Adipose tissue (tissue), 3 donors: ENCODE data around the gene AXIN2. TPM values are rescaled to one million over a fixed set of nuclear protein-coding genes. Genes with fewer than 3 reads are reported as not detected.

Experiments
- H3K27ac ChIP-seq: one replicate; pipeline ENCODE4 v1.5.1; 2013; ENCODE audit warnings: low read depth, low read length
- WGBS, 3 donors: extraction: QIAGEN DNeasy Blood & Tissue Kit; methylation state at CpG; one replicate each; pipeline ENCODE4 v1.1.7; 2013; 5-methylcytosine and 5-hydroxymethylcytosine counted together
- polyA plus RNA-seq, 3 donors: library from polyadenylated mRNA; stranded (reverse); fragments of 200-250 nt; gene quantifications; one replicate each; pipeline ENCODE4 v1.2.3, GENCODE V29; 2013
- donor health status: healthy with polysubstance abuse.
- donor health status: Bipolar disorder and iron deficiency.
- donor health status: healthy.

The AXIN2 gene
- polyA plus RNA-seq, 3 donors, result 2.2 to 7.5 (median 6.9) TPM

DNA sequence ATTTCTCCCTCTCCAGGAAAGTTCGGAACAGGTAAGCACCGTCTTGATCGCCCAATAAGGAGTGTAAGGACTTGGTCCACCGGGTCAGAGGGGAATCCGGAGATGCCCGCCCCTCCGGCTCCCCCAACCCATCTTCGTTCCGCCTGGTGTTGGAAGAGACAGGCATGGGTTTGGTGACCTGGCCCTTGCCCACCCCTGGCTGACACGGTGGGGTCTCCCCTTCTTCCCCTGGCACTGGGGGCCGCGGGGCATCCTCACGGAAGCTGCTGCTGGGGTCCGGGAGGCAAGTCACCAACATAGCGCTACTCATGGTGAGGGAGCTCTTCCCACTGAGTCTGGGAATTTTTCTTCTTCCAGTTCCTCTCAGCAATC, 3.2 kb downstream of the AXIN2 start:
- H3K27ac ChIP-seq, result no peak overlapping the region
- WGBS, 3 donors, result 61 to 74% (median 67%) methylated on average over 15 of the region's 15 CpGs

DNA sequence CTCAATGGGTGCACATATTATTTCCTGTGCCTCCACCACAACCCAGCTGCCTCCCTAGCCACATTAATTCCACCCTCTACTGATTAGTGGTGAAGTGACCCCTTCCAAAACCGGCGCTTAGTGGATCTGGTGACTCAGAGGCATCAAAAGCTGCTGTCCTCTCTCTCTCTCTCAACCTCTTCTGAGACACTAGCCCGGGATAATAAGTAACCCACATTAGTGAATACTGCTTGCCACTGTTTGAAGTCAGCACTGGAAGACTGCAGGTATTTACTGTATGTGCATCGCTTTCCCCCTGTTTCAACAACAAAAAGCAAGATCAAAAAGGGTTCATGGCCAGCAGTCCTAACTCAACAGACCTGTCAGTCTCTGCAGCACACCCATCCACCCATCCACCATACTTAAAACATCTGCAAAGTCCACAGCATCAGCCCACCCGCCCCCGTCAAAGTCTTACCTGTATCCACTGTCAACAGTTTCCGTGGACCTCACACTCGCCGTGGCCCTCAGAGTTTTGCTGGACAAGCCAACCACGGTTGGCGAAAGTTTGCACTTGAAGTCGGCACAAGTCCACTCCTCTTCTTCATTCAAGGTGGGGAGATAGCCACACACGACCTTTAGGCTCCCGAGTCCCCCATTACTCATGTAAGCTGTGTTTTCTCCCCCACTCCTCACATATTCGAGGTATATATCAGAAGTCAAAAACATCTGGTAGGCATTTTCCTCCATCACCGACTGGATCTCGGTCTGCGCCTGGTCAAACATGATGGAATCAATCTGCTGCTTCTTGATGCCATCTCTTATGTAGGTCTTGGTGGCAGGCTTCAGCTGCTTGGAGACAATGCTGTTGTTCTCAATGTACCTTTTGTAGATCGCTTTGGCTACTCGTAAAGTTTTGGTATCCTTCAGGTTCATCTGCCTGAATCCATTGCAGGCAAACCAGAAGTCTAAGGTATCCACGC, 3.8 kb downstream of the AXIN2 start:
- no peak overlapping the region for H3K27ac ChIP-seq
- 72 to 73% (median 73%) methylated on average over 21 of the region's 21 CpGs for WGBS, 3 donors

DNA sequence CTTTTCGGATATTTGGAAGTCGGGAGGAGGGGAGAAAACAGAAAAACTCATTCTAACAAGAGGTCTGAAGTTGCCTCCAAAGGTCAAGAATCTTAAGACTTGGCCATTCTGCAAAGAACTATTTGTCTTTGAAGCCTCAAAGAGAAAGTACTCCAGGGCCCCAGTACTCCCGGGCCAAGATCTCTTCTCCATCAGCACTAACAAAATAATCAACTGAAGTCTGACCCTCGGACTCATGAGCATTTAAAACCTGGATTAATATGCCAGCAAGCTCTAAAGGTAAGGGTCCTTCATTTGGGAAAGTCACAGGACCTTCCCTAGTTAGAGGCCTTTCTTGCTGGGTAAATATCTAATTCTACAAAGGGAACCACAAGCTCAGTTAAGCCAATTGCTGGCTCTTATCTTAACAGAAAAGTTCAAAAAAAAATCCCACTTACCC, 4.5 kb downstream of the AXIN2 start:
- H3K27ac ChIP-seq, result no peak overlapping the region

GRCh38 chr17:65556014-65556909, 5.2 kb downstream of the AXIN2 start:
- WGBS, 3 donors, result 31 to 63% (median 55%) methylated on average over 17 of the region's 17 CpGs
- H3K27ac ChIP-seq, result no peak overlapping the region

More for the DNA sequence above, 4.5 kb downstream of the AXIN2 start:
- WGBS, 3 donors, result 19 to 42% (median 26%) methylated on average over 4 of the region's 4 CpGs

GRCh38 chr17:65554553-65555223, 6.8 kb downstream of the AXIN2 start:
- WGBS, 3 donors, result 48 to 59% (median 57%) methylated on average over 18 of the region's 18 CpGs
- no peak overlapping the region for H3K27ac ChIP-seq

- no peak overlapping the region for H3K27ac ChIP-seq
- 37 to 53% (median 52%) methylated on average over 10 of the region's 10 CpGs for WGBS, 3 donors
Observed at GRCh38 chr17:65553646-65554552, 7.5 kb downstream of the AXIN2 start.

DNA sequence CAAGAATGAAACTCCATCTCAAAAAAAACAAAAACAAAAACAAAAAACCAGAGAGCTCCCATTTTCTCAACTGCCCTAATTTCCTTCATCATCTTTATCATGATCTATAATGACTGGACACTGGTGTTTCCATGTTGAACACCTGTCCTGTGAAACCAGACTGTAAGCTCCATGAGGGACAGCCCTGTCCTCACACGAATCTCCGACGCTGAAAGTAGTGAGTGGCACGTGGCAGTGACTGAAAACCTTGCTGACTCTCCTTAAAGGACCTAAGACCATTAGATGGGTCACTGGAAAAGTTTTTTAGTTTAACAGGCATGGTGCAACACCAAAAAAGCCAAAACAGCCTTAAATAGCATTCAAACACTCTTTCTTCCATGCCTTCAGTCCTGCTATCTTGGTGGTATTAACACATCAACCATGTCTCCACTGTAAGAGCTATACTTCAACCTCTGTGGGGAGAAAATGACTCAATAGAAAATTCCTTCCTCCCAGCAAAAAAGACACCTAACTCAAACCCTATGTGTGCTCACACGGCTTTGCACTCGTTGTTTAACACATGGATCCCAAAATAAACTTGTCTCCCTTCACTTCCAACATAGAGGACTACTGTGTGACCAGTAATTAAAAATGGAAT, 8.3 kb downstream of the AXIN2 start:
- 74 to 85% (median 85%) methylated on average over 6 of the region's 6 CpGs for WGBS, 3 donors
- no peak overlapping the region for H3K27ac ChIP-seq

- H3K27ac ChIP-seq, result no peak overlapping the region
- 72 to 95% (median 72%) methylated on average over 4 of the region's 4 CpGs for WGBS, 3 donors
Observed at GRCh38 chr17:65552214-65552613, 9.2 kb downstream of the AXIN2 start.

DNA sequence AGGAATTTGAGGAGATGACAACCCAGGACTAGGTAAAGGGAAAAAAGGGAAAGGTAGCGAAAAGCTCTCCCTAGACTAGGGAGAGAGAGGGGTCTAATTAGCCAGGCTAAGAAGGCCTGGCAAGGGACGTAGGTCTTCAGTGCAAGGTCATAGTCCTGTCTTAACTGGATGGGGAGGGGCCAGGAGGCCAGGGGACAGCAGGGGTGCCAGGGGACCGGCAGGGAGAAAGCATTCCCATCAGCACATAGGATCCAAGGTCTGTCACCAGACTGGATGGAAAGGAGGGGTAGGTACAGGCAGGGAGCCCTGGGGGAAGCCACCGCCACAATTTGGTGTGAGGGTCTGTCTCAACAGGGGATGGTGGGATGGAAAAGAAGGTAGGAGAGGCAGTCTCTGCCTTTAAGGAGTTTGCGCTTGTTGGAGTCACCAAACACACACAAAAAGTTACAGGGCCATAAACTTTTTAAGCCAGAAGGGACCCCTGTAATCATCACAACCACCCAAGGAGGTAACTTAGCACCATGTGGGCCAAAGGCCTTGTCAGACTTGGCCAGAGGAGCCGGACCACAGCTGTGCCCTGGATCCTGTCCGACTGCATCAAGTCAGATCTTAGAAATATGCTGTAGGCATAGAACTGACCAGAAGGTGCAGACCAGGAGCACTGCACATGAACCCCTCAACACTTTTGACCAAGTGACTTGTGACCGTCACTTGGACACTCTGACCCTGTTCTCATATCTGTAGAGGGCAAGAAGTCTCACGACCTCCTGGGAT, 10.0 kb downstream of the AXIN2 start:
- WGBS, 3 donors, result 77 to 84% (median 84%) methylated on average over 9 of the region's 9 CpGs
- H3K27ac ChIP-seq, result no peak overlapping the region

DNA sequence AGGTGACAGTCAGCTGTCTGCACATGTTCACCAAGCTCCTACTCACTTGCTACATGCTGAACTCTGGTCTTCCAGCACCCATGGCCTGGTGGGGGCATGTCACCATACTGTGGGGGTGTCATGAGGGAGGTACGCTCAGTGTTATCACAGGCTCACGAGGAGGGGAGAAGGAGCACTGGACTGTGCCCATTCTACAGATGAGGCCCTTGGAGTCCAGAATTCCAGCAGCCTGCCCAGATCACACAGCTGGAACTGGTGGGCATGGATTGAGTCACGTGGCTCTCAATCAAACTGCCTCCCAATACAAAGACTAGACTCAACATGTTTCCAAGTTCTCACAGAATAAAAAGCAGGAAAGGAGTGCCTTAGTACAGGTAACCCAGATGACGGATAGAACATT, 10.7 kb downstream of the AXIN2 start:
- WGBS, 3 donors, result 80 to 96% (median 95%) methylated on average over 4 of the region's 4 CpGs

DNA sequence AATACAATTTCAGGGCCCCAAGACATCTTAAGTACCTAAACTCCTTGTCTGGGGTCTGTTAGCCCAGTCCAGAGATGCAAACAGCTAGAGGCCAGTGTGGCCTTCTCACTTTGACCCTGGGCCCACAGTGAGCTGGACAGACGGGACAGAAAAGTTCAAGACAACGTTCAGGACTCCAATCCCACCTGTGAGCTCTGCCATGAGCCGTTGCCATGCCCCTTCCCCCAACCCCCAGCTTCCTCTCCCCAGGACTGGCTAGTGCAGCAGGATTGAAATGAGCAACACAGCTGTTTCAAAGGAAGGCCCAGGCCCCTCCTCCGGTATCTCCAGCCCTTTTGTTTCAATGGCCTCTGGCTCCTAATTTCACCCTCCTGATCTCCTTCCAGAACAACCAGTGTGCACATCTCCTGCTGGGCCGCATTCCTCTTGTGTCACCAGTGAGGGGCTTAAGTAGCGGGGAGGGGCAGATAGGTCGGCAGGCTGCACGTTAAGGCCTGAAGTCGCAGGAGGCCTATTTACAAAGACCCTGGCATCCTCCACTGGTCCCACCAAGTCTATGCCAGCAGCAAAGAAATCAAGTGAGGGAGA, 11.3 kb downstream of the AXIN2 start:
- no peak overlapping the region for H3K27ac ChIP-seq
- WGBS, 3 donors, result 76 to 83% (median 78%) methylated on average over 9 of the region's 9 CpGs

More for the DNA sequence above, 10.7 kb downstream of the AXIN2 start:
- no peak overlapping the region for H3K27ac ChIP-seq

- no peak overlapping the region for H3K27ac ChIP-seq
- WGBS, 3 donors, result 93 to 98% (median 96%) methylated on average over 6 of the region's 6 CpGs
Observed at GRCh38 chr17:65548269-65548969, 13.0 kb downstream of the AXIN2 start.

- no peak overlapping the region for H3K27ac ChIP-seq
- WGBS, 3 donors, result 26 to 69% (median 60%) methylated on average over 5 of the region's 5 CpGs
Observed at GRCh38 chr17:65547253-65547670, 14.2 kb downstream of the AXIN2 start.

DNA sequence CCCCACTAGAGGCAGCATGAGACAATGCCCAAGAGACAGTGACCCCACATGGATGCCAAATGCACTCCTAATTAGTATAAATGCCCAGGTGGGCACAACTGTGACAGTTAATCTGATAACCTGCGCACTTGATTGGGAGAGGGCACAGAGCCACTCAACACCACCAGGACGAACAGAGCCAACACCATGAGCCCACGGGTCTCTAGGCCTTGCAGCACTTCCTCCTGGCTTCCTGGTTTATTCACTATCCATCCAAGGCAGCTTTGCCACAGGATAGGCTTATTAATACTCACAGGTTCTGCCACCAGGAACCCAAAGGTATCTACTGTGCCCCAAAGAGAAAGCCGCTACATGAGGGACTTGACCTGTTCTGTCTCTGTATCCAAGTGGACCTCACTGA, 14.9 kb downstream of the AXIN2 start:
- no peak overlapping the region for H3K27ac ChIP-seq
- WGBS, 3 donors, result 77 to 88% (median 82%) methylated on average over 4 of the region's 4 CpGs

GRCh38 chr17:65545705-65546523, 15.5 kb downstream of the AXIN2 start:
- WGBS, 3 donors, result 75 to 89% (median 80%) methylated on average over 17 of the region's 17 CpGs
- no peak overlapping the region for H3K27ac ChIP-seq
